ENCODE measurements around the gene MVD. TPM values are rescaled to one million over a fixed set of nuclear protein-coding genes. Genes with fewer than 3 reads are reported as not detected.

Gene MVD
- total RNA-seq, 3 donors from 2014 or later (not counting 1 experiment from before 2014, with no cell fraction given), result 176 to 271 (median 185) TPM

GRCh38 chr16:88678224-88678979 lies 15.5 kb upstream of the MVD start:
- no peak overlapping the region for H3K27ac ChIP-seq (ENCODE audit: low read length)
- Mint-ChIP-seq H3K27me3 (ENCODE audit: low read depth in 2 of 2) (no peaks in the 10 kb centered on the region), H3K27ac (no peak overlapping the region), H3K4me1 (peaks cover 7 to 16% of the 10 kb centered on the region in 2 donors), H3K9me3 (no peaks in the 10 kb centered on the region), H3K36me3 (no peaks in the 10 kb centered on the region), H3K4me3 (no peak overlapping the region)
- H3K27me3 ChIP-seq (ENCODE audit: control insufficient read depth, insufficient read depth, low read length), result no peaks in the 10 kb centered on the region
- H3K4me1 ChIP-seq (ENCODE audit: control insufficient read depth, insufficient read depth, low read length), result peaks cover 20% of the 10 kb centered on the region
- H3K9me3 ChIP-seq (ENCODE audit: control insufficient read depth, insufficient read depth, low read length), result no peaks in the 10 kb centered on the region
- peaks cover 26% of the 10 kb centered on the region for H3K36me3 ChIP-seq (ENCODE audit: control insufficient read depth, insufficient read depth, low read length)
- DNase-seq (no peak), ATAC-seq (no peak)
- no peak for TF ChIP-seq CTCF (IDR thresholded peaks at IDR 0.05)
- no peak overlapping the region for H3K4me3 ChIP-seq (ENCODE audit: low read length)
- intact Hi-C loops (cut with micrococcal nuclease), result no loop called here
- 95% methylated on average over 32 of the region's 32 CpGs for WGBS (ENCODE audit: insufficient coverage)

GRCh38 chr16:88677721-88678120 lies 14.8 kb upstream of the MVD start:
- H3K36me3 ChIP-seq (ENCODE audit: control insufficient read depth, insufficient read depth, low read length), result peaks cover 26% of the 10 kb centered on the region
- DNase-seq (no peak), ATAC-seq (no peak)
- TF ChIP-seq CTCF (IDR thresholded peaks at IDR 0.05), result no peak
- H3K27ac Mint-ChIP-seq, result no peak overlapping the region
- no peaks in the 10 kb centered on the region for H3K9me3 ChIP-seq (ENCODE audit: control insufficient read depth, insufficient read depth, low read length)
- peaks cover 20% of the 10 kb centered on the region for H3K4me1 ChIP-seq (ENCODE audit: control insufficient read depth, insufficient read depth, low read length)
- H3K4me3 ChIP-seq (ENCODE audit: low read length), result no peak overlapping the region
- no peak overlapping the region for H3K27ac ChIP-seq (ENCODE audit: low read length)
- intact Hi-C loops (cut with micrococcal nuclease), result no loop called here
- no peak overlapping the region for H3K4me3 Mint-ChIP-seq
- WGBS (ENCODE audit: insufficient coverage), result 76% methylated on average over 10 of the region's 13 CpGs
- no peaks in the 10 kb centered on the region for H3K27me3 Mint-ChIP-seq (ENCODE audit: low read depth in 2 of 2)
- no peaks in the 10 kb centered on the region for H3K36me3 Mint-ChIP-seq
- H3K4me1 Mint-ChIP-seq, result peaks cover 7 to 16% of the 10 kb centered on the region in 2 donors
- no peaks in the 10 kb centered on the region for H3K27me3 ChIP-seq (ENCODE audit: control insufficient read depth, insufficient read depth, low read length)
- no peaks in the 10 kb centered on the region for H3K9me3 Mint-ChIP-seq

GRCh38 chr16:88676502-88677242 lies 13.8 kb upstream of the MVD start:
- no peaks in the 10 kb centered on the region for H3K27me3 ChIP-seq (ENCODE audit: control insufficient read depth, insufficient read depth, low read length)
- H3K9me3 Mint-ChIP-seq, result no peaks in the 10 kb centered on the region
- H3K27ac Mint-ChIP-seq, result no peak overlapping the region
- H3K9me3 ChIP-seq (ENCODE audit: control insufficient read depth, insufficient read depth, low read length), result no peaks in the 10 kb centered on the region
- intact Hi-C loops (cut with micrococcal nuclease), result no loop called here
- no peak overlapping the region for H3K4me3 ChIP-seq (ENCODE audit: low read length)
- H3K4me3 Mint-ChIP-seq, result no peak overlapping the region
- DNase-seq (no peak), ATAC-seq (no peak)
- TF ChIP-seq CTCF (IDR thresholded peaks at IDR 0.05), result no peak
- H3K36me3 ChIP-seq (ENCODE audit: control insufficient read depth, insufficient read depth, low read length), result peaks cover 26% of the 10 kb centered on the region
- WGBS (ENCODE audit: insufficient coverage), result 94% methylated on average over 22 of the region's 22 CpGs
- no peaks in the 10 kb centered on the region for H3K27me3 Mint-ChIP-seq (ENCODE audit: low read depth in 2 of 2)
- peaks cover 13% of the 10 kb centered on the region for H3K4me1 ChIP-seq (ENCODE audit: control insufficient read depth, insufficient read depth, low read length)
- no peak overlapping the region for H3K27ac ChIP-seq (ENCODE audit: low read length)
- peaks cover 0 to 6% of the 10 kb centered on the region in 2 donors for H3K4me1 Mint-ChIP-seq
- H3K36me3 Mint-ChIP-seq, result no peaks in the 10 kb centered on the region

All from natural killer cell (primary cell).